Measurements from ENCODE around the gene SAMD13. TPM values are rescaled to one million over a fixed set of nuclear protein-coding genes. Genes with fewer than 3 reads are reported as not detected.
A peak's percentile ranks its signal among the peaks of the same experiment; 100 is the strongest.

SAMD13 gene
- total and polyA plus RNA-seq, 2 donors (not counting 1 experiment from before 2014, with no cell fraction given): 0.42 TPM; not detected in 1

DNA sequence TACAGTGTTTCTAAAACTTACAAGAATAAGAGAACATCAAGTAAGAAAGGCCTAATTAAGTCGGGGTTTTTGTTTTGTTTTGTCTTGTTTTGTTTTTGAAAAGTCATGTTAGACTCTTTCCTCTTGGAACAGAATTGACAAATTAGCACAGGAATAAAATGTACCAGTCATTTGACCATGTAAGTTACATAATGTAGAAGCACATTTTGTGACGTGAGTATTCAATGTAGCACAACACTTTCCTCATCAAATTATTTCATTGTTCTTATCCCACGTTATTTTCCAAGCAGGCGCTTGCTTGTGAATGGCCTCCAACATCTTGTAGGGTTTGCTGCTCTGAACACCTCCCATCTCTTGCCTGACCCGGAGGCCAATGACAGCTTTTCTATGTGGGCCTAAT, 62.1 kb downstream of the SAMD13 start:
- no peaks in the 10 kb centered on the region for H3K4me1 ChIP-seq (ENCODE audit: control insufficient read depth in 2 of 2, insufficient read depth in 2 of 2, low read length in 2 of 2)
- H3K79me2 ChIP-seq (ENCODE audit: control insufficient read depth, insufficient read depth, low read length): no peaks in the 10 kb centered on the region
- H3K36me3 ChIP-seq (replicated peaks in 1 of 2; ENCODE audit: control extremely low read depth in 1 of 2, control insufficient read depth in 1 of 2, extremely low read depth in 1 of 2, insufficient read depth in 2 of 2, low read length in 1 of 2): no peaks in the 10 kb centered on the region
- H3K9me3 Mint-ChIP-seq (ENCODE audit: insufficient read depth): no peaks in the 10 kb centered on the region
- no peaks in the 10 kb centered on the region for H4K20me1 ChIP-seq (ENCODE audit: control insufficient read depth, insufficient read depth, low read length, poor library complexity, severe bottlenecking)
- no peak overlapping the region for H3K27ac ChIP-seq (ENCODE audit: low read length in 2 of 2)
- peaks cover 5% of the 10 kb centered on the region for H3K27me3 Mint-ChIP-seq
- ChIA-PET CTCF (no interaction called here), POLR2A (no interaction called here)
- DNase-seq (no peak), ATAC-seq (ENCODE audit: low read depth) (no peak)
- WGBS (ENCODE audit: insufficient coverage): 100% methylated on average over 4 of the region's 5 CpGs
- H3K4me2 ChIP-seq (replicated peaks; ENCODE audit: low read depth, low read length, poor library complexity, severe bottlenecking): no peak overlapping the region
- no peaks in the 10 kb centered on the region for H3K27me3 ChIP-seq (replicated peaks in 1 of 4; ENCODE audit: control extremely low read depth in 1 of 4, control insufficient read depth in 3 of 4, insufficient read depth in 4 of 4, low read length in 3 of 4)
- H3K9me3 ChIP-seq (ENCODE audit: control extremely low read depth in 1 of 3, control insufficient read depth in 2 of 3, insufficient read depth in 1 of 3, low read length in 2 of 3): no peaks in the 10 kb centered on the region
- no peak overlapping the region for H3K27ac Mint-ChIP-seq
- no peak overlapping the region for H3K4me3 ChIP-seq (ENCODE audit: control extremely low read depth in 1 of 5, extremely low read depth in 1 of 5, insufficient read depth in 1 of 5, low read depth in 2 of 5, low read length in 4 of 5)
- no peak overlapping the region for H3K9ac ChIP-seq (ENCODE audit: low read length)
- no peak overlapping the region for H2AFZ ChIP-seq (ENCODE audit: insufficient read depth, low read depth, low read length, poor library complexity, severe bottlenecking)
- H3K4me1 Mint-ChIP-seq: no peaks in the 10 kb centered on the region
- TF ChIP-seq CTCF (IDR thresholded peaks at IDR 0.05) (no peak), EZH2 (IDR thresholded peaks at IDR 0.05; ENCODE audit: borderline replicate concordance, insufficient read depth, low read depth, low read length, poor library complexity, severe bottlenecking) (no peak)
- H3K4me3 Mint-ChIP-seq: no peak overlapping the region
- intact Hi-C loops (cut with micrococcal nuclease): no loop called here

- Mint-ChIP-seq H3K27me3 (no peaks in the 10 kb centered on the region), H3K4me1 (no peaks in the 10 kb centered on the region), H3K27ac (no peak overlapping the region), H3K4me3 (no peak overlapping the region), H3K9me3 (ENCODE audit: insufficient read depth) (no peaks in the 10 kb centered on the region)
- no peak overlapping the region for H2AFZ ChIP-seq (ENCODE audit: insufficient read depth, low read depth, low read length, poor library complexity, severe bottlenecking)
- H3K27ac ChIP-seq (ENCODE audit: low read length in 2 of 2): no peak overlapping the region
- no peak for TF ChIP-seq EZH2 (IDR thresholded peaks at IDR 0.05; ENCODE audit: borderline replicate concordance, insufficient read depth, low read depth, low read length, poor library complexity, severe bottlenecking)
- no peak for TF ChIP-seq CTCF (IDR thresholded peaks at IDR 0.05)
- H3K4me2 ChIP-seq (replicated peaks; ENCODE audit: low read depth, low read length, poor library complexity, severe bottlenecking): no peak overlapping the region
- no peaks in the 10 kb centered on the region for H3K27me3 ChIP-seq (replicated peaks in 1 of 4; ENCODE audit: control extremely low read depth in 1 of 4, control insufficient read depth in 3 of 4, insufficient read depth in 4 of 4, low read length in 3 of 4)
- no peak for DNase-seq
- POLR2A ChIA-PET: no interaction called here
- no peaks in the 10 kb centered on the region for H3K36me3 ChIP-seq (replicated peaks in 1 of 2; ENCODE audit: control extremely low read depth in 1 of 2, control insufficient read depth in 1 of 2, extremely low read depth in 1 of 2, insufficient read depth in 2 of 2, low read length in 1 of 2)
- intact Hi-C loops (cut with micrococcal nuclease): no loop called here
- H4K20me1 ChIP-seq (ENCODE audit: control insufficient read depth, insufficient read depth, low read length, poor library complexity, severe bottlenecking): no peaks in the 10 kb centered on the region
- ATAC-seq (ENCODE audit: low read depth): peak; percentile 14
- 58% methylated on average over 3 of the region's 3 CpGs for whole genome bisulfite sequencing (ENCODE audit: insufficient coverage)
- H3K9me3 ChIP-seq (ENCODE audit: control extremely low read depth in 1 of 3, control insufficient read depth in 2 of 3, insufficient read depth in 1 of 3, low read length in 2 of 3): no peaks in the 10 kb centered on the region
- H3K4me1 ChIP-seq (ENCODE audit: control insufficient read depth in 2 of 2, insufficient read depth in 2 of 2, low read length in 2 of 2): no peaks in the 10 kb centered on the region
- CTCF ChIA-PET: no interaction called here
- no peak overlapping the region for H3K9ac ChIP-seq (ENCODE audit: low read length)
- no peaks in the 10 kb centered on the region for H3K79me2 ChIP-seq (ENCODE audit: control insufficient read depth, insufficient read depth, low read length)
- H3K4me3 ChIP-seq (ENCODE audit: control extremely low read depth in 1 of 5, extremely low read depth in 1 of 5, insufficient read depth in 1 of 5, low read depth in 2 of 5, low read length in 4 of 5): no peak overlapping the region
Observed at GRCh38 chr1:84365225-84366221, 64.0 kb downstream of the SAMD13 start.

Data from B cell (primary cell).